H1 (cell line): Measurements from ENCODE around the gene ASCC1. TPM values are rescaled to one million over a fixed set of nuclear protein-coding genes. Genes with fewer than 3 reads are reported as not detected.

Experiments
- CTCF ChIA-PET: fragments of 300-600 bp; sonication (Branson Sonifier 250); formaldehyde crosslinking; loops from one replicate; lab custom pipeline; 2021; ENCODE audit not compliant: partially characterized antibody; lab: Charles Lee
- POLR2A ChIA-PET: fragments of 300-600 bp; sonication (Branson Sonifier 250); formaldehyde crosslinking; loops from one replicate; lab custom pipeline; 2021; ENCODE audit warnings: inconsistent platforms; ENCODE audit not compliant: partially characterized antibody; lab: Charles Lee
- DNase-seq, 2 experiments: peaks; one replicate each; pipeline versions ENCODE4 v3.0.0 to v3.0.0-alpha.2; 2010 to 2022; ENCODE audit warnings: low spot score in 2 of 2, low read depth in 1 of 2, mixed read lengths in 1 of 2
- FAIRE-seq: peaks from 2 replicates; lab custom pipeline; 2011; peaks lifted over from hg19 to GRCh38; lab: Jason Lieb, UNC
- H2AFZ ChIP-seq: 2 replicates; pipeline ENCODE4 v1.8.1; 2012; ENCODE audit warnings: low read length, inconsistent platforms
- H2AK5ac ChIP-seq: 2 replicates; pipeline ENCODE4 v1.6.1; 2013; ENCODE audit warnings: low read depth, low read length
- H2BK120ac ChIP-seq: replicated peaks from 2 replicates; pipeline ENCODE3; 2013; ENCODE audit warnings: low read depth, low read length, inconsistent platforms
- H2BK12ac ChIP-seq: 2 replicates; pipeline ENCODE4 v1.6.1; 2013; ENCODE audit warnings: low read depth, low read length
- H2BK15ac ChIP-seq: 2 replicates; pipeline ENCODE4 v1.6.1; 2013; ENCODE audit warnings: low read length
- H2BK20ac ChIP-seq: 2 replicates; pipeline ENCODE4 v1.6.1; 2013; ENCODE audit warnings: low read length
- H2BK5ac ChIP-seq: 2 replicates; pipeline ENCODE4 v1.6.1; 2013; ENCODE audit warnings: low read depth, low read length
- H3K14ac ChIP-seq: 2 replicates; pipeline ENCODE4 v1.6.1; 2013; ENCODE audit warnings: inconsistent platforms; ENCODE audit not compliant: insufficient read length
- H3K18ac ChIP-seq: 2 replicates; pipeline ENCODE4 v1.6.1; 2013; ENCODE audit warnings: low read length; ENCODE audit errors: extremely low read depth
- H3K23ac ChIP-seq: 2 replicates; pipeline ENCODE4 v1.6.1; 2013; ENCODE audit warnings: inconsistent platforms; ENCODE audit not compliant: insufficient read length
- H3K23me2 ChIP-seq: 2 replicates; pipeline ENCODE4 v1.6.1; 2013; ENCODE audit warnings: low read depth, low read length
- H3K27ac ChIP-seq: 2 replicates; pipeline ENCODE4 v1.6.1; 2011; ENCODE audit warnings: low read depth, low read length, inconsistent platforms
- H3K27me3 ChIP-seq, 4 experiments: replicated peaks in 1 of 4; 1 replicate in 1 of 4; 2 replicates in 3 of 4; pipeline versions ENCODE4 v1.6.1 to v1.8.1; 2011 to 2013; ENCODE audit warnings: low read length in 3 of 4, mild to moderate bottlenecking in 3 of 4, inconsistent platforms in 2 of 4, mixed read lengths in 2 of 4, moderate library complexity in 1 of 4; ENCODE audit not compliant: control insufficient read depth in 3 of 4, insufficient read depth in 3 of 4; ENCODE audit errors: extremely low read depth in 1 of 4
- H3K36me3 ChIP-seq, 4 experiments: 2 replicates each; pipeline versions ENCODE4 v1.6.1 to v1.8.1; 2011 to 2013; ENCODE audit warnings: mild to moderate bottlenecking in 4 of 4, low read length in 3 of 4, moderate library complexity in 2 of 4, control low read depth in 1 of 4, inconsistent platforms in 1 of 4; ENCODE audit not compliant: insufficient read depth in 4 of 4, control insufficient read depth in 2 of 4
- H3K4ac ChIP-seq: replicated peaks from 2 replicates; pipeline ENCODE3; 2013; ENCODE audit warnings: low read length, low read depth, mixed read lengths, inconsistent platforms; ENCODE audit not compliant: insufficient read length
- H3K4me1 ChIP-seq, 4 experiments: replicated peaks in 1 of 4; 1 replicate in 1 of 4; 2 replicates in 3 of 4; pipeline versions ENCODE4 v1.6.1 to v1.8.1; 2011 to 2013; ENCODE audit warnings: low read length in 3 of 4, inconsistent platforms in 2 of 4, mixed read lengths in 1 of 4; ENCODE audit not compliant: insufficient read depth in 4 of 4, control insufficient read depth in 3 of 4
- H3K4me2 ChIP-seq, 2 experiments: 2 replicates each; pipeline versions ENCODE4 v1.6.1 to v1.8.1; 2011 to 2013; ENCODE audit warnings: low read depth in 2 of 2, low read length in 2 of 2, control low read depth in 1 of 2, inconsistent platforms in 1 of 2, mild to moderate bottlenecking in 1 of 2; ENCODE audit not compliant: insufficient read depth in 1 of 2
- H3K4me3 ChIP-seq, 4 experiments: fragments of 200-600, 300-600 bp in 1 of 4; sonication (generic), shearing (Covaris generic), sonication (Bioruptor Twin) in 1 of 4; 2 replicates each; pipeline versions ENCODE4 v1.5.1 to v1.8.1; 2011 to 2016; ENCODE audit warnings: low read length in 4 of 4, low read depth in 3 of 4, control low read depth in 2 of 4, inconsistent platforms in 2 of 4, mild to moderate bottlenecking in 2 of 4, mixed read lengths in 1 of 4, moderate library complexity in 1 of 4; ENCODE audit not compliant: insufficient read depth in 2 of 4; ENCODE audit errors: extremely low read depth in 1 of 4
- H3K56ac ChIP-seq: replicated peaks from 2 replicates; pipeline ENCODE3; 2013; ENCODE audit warnings: low read depth, mild to moderate bottlenecking, mixed read lengths, low read length, inconsistent platforms; ENCODE audit not compliant: insufficient read length
- H3K79me1 ChIP-seq: 2 replicates; pipeline ENCODE4 v1.6.1; 2013; ENCODE audit warnings: low read depth, low read length, control low read depth
- H3K79me2 ChIP-seq, 2 experiments: 2 replicates each; pipeline versions ENCODE4 v1.6.1 to v1.8.1; 2012 to 2013; ENCODE audit warnings: low read length in 2 of 2, mild to moderate bottlenecking in 2 of 2, inconsistent platforms in 1 of 2; ENCODE audit not compliant: insufficient read depth in 2 of 2, control insufficient read depth in 1 of 2
- H3K9ac ChIP-seq, 4 experiments: replicated peaks in 1 of 4; 1 replicate in 1 of 4; 2 replicates in 3 of 4; pipeline versions ENCODE4 v1.6.1 to v1.8.1; 2011 to 2013; ENCODE audit warnings: low read depth in 3 of 4, low read length in 3 of 4, control low read depth in 2 of 4, mild to moderate bottlenecking in 2 of 4, moderate library complexity in 2 of 4, inconsistent platforms in 1 of 4; ENCODE audit errors: extremely low read depth in 1 of 4
- H3K9me3 ChIP-seq, 2 experiments: 2 replicates each; pipeline versions ENCODE4 v1.6.1 to v1.8.1; 2012 to 2013; ENCODE audit warnings: mild to moderate bottlenecking in 2 of 2, moderate library complexity in 2 of 2, control low read depth in 1 of 2, inconsistent platforms in 1 of 2, low read depth in 1 of 2, low read length in 1 of 2, mixed read lengths in 1 of 2; ENCODE audit not compliant: insufficient read depth in 2 of 2
- H4K20me1 ChIP-seq, 2 experiments: replicated peaks in 1 of 2; 2 replicates each; pipeline versions ENCODE3 to v1.8.1; 2011 to 2013; ENCODE audit warnings: inconsistent platforms in 2 of 2, low read length in 2 of 2, mild to moderate bottlenecking in 1 of 2; ENCODE audit not compliant: insufficient read depth in 2 of 2, control insufficient read depth in 1 of 2
- H4K5ac ChIP-seq: 2 replicates; pipeline ENCODE4 v1.6.1; 2013; ENCODE audit warnings: low read length, low read depth, mixed read lengths, inconsistent platforms; ENCODE audit not compliant: insufficient read length
- H4K8ac ChIP-seq: 2 replicates; pipeline ENCODE4 v1.8.0; 2013; ENCODE audit warnings: mild to moderate bottlenecking, moderate library complexity, low read length, inconsistent platforms; ENCODE audit not compliant: insufficient read depth; ENCODE audit errors: extremely low read depth
- H4K91ac ChIP-seq: replicated peaks from 2 replicates; pipeline ENCODE3; 2013; ENCODE audit warnings: low read length, mixed read lengths, inconsistent platforms; ENCODE audit not compliant: insufficient read length
- E2F6 ChIP-seq: IDR thresholded peaks from 2 replicates; pipeline ENCODE4 v1.6.1; 2012; ENCODE audit warnings: inconsistent platforms
- NRF1 ChIP-seq: IDR thresholded peaks from 2 replicates; pipeline ENCODE4 v1.6.1; 2011; ENCODE audit warnings: mild to moderate bottlenecking, low read depth, low read length, improper control_type of control experiment
- WGBS, 2 experiments: shearing (Covaris generic) in 1 of 2; methylation state at CpG; one replicate each; pipeline versions ENCODE4 v1.1.6 to v1.1.7; 2013 to 2015; ENCODE audit warnings: low lambda C conversion rate in 2 of 2, mixed read lengths in 2 of 2, inconsistent platforms in 1 of 2, low coverage in 1 of 2, missing lambda C conversion rate in 1 of 2; ENCODE audit not compliant: insufficient replicate concordance in 2 of 2, insufficient coverage in 1 of 2, insufficient read length in 1 of 2; ENCODE audit errors: extremely low coverage in 1 of 2, missing lambda C conversion rate in 1 of 2; 5-methylcytosine and 5-hydroxymethylcytosine counted together
- polyA plus RNA-seq, 7 experiments: library from polyadenylated mRNA; depleted of rRNA in 3 of 7; stranded (reverse) in 5 of 7; unstranded in 2 of 7; fragments of >200 nt in 5 of 7; fragments of 200-250 nt in 2 of 7; gene quantifications; 1 replicate in 5 of 7; 2 replicates in 1 of 7; 4 replicates in 1 of 7; pipeline versions ENCODE4 v1.2.1 to v1.2.3, GENCODE V29; 2011 to 2013; ENCODE audit warnings: missing spikeins in 2 of 7, mixed read lengths in 2 of 7
- total RNA-seq: library from RNA; stranded (reverse); fragmentation: NEBNext Ultra II Directional; extraction: Animal tissue kit (Norgen Biotek cat#: 25700); gene quantifications from 2 replicates; pipeline ENCODE4 v1.2.1, GENCODE V29; 2021

The ASCC1 gene
- total and polyA plus RNA-seq, 2 of the 8 experiments (the other 6 are each of a cell fraction or from before 2014, with no cell fraction given): 25.6 to 35.8 TPM

- no peak for FAIRE-seq
- H2BK15ac ChIP-seq: no peak overlapping the region
- CTCF ChIA-PET: interaction anchor here (0.5 to 2.9 kb wide), 13 partner anchors 7 to 1111 kb away, joined by 3 to 15 read pairs (median 4); no protein-coding TSS in a partner anchor
These were observed 138.6 kb downstream of the ASCC1 start for GRCh38 chr10:72077275-72077990.

More at GRCh38 chr10:72077275-72077990, 138.6 kb downstream of the ASCC1 start:
- Histone ChIP-seq H3K36me3 (no peaks in the 10 kb centered on the region; a peak in 1 of 8 replicates), H3K18ac (no peak overlapping the region), H3K56ac (no peak overlapping the region), H3K4me1 (peaks cover 0 to 10% (median 2%) of the 10 kb centered on the region in 4 experiments; a peak in 5 of 7 replicates)
- TF ChIP-seq E2F6 (no peak), NRF1 (no peak)
- TF ChIP-seq, all 59 proteins: peak for 0
- Histone ChIP-seq H3K4me3 (no peak overlapping the region), H3K79me2 (no peaks in the 10 kb centered on the region), H4K91ac (no peak overlapping the region), H2AK5ac (no peak overlapping the region), H2BK20ac (no peak overlapping the region), H2BK12ac (no peak overlapping the region), H4K5ac (no peak overlapping the region), H4K8ac (0 out of 2 replicates have a peak overlapping the region, but pooled peaks have one; percentile 29), H2AFZ (no peak overlapping the region), H3K79me1 (no peaks in the 10 kb centered on the region), H3K4ac (no peak overlapping the region), H3K9ac (no peak overlapping the region), H3K23ac (no peak overlapping the region), H3K23me2 (no peaks in the 10 kb centered on the region), H2BK5ac (no peak overlapping the region), H3K4me2 (no peak overlapping the region), H3K14ac (no peak overlapping the region), H3K27ac (no peak overlapping the region), H3K27me3 (no peaks in the 10 kb centered on the region; a peak in 1 of 7 replicates), H4K20me1 (no peaks in the 10 kb centered on the region), H3K9me3 (no peaks in the 10 kb centered on the region), H2BK120ac (no peak overlapping the region)
- DNase-seq: no peak
- POLR2A ChIA-PET: interaction anchor here (0.8 to 1.7 kb wide), 3 partner anchors 11 to 253 kb away, joined by 3 read pairs; partner anchors contain the start of gene SPOCK2
- WGBS, 2 experiments: 88% methylated on average over 19 of the region's 20 CpGs; no CpG with 5 or more reads in 1 of the 2 experiments
